ENCODE measurements around the gene MKX. TPM values are rescaled to one million over a fixed set of nuclear protein-coding genes. Genes with fewer than 3 reads are reported as not detected.
A peak's percentile ranks its signal among the peaks of the same experiment; 100 is the strongest.

Gene MKX
- 0.12 TPM in 1 of 2 replicates, not detected in the other for total RNA-seq (2014; rRNA removed; shearing (Covaris generic))

DNA sequence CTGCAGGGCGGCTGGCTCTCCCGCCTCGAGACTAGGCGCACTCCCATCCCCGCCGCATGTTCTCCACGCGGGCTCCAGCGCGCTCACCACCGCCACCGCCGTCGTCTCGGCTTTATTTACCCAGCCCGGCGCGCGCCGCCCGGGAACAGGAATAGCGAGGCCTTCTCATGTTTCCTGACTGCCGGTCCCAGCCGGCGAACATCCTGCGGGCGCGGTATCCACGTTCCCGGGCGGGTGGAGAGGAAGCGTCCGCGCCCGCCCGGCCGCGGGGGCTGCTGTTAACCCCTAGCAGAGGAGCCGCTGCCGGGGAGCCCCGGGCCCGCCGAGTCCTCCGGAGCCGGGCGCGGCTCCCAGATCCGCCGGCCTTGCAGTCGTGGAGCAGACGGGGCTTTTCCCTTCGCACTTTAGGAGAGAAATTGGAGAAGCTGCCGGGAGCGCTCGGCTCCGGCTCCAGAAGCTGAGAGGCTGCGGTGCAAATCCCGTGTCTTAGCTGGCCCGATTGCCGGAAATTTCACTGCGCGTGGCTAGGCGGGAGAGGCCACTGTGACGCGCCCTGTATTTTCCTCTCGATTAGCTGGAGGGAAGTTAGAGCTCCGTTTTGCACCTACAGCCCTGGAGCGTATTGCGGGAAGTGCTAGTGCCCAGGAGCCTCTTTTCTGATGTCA lies at the start of gene MKX:
TSS of gene MKX (minus strand) at position 88 of the 665 bp plus-strand sequence. CDS start 2,404 bp downstream, outside the sequence.
- DNase-seq (ENCODE audit: low read depth): no peak

DNA sequence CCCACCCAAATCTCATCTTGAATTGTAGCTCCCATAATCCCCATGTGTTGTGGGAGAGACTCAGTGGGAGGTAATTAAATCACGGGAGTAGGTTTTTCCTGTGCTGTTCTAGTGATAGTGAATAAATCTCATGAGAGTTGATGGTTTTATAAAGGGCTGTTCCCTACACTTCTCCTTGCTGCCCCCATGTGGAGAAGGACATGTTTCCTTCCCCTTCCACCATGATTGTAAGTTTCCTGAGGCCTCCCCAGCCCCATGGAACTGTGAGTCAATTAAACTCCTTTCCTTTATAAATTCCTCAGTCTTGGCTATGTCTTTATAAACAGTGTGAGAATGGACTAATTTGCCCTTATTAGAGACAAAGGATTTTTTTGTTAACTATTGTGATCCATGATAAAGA lies 48.5 kb upstream of the MKX start:
- peak; percentile 19 for DNase-seq (ENCODE audit: low read depth)

- DNase-seq (ENCODE audit: low read depth): no peak
These were observed 46.6 kb upstream of the MKX start for GRCh38 chr10:27792216-27792615.

DNA sequence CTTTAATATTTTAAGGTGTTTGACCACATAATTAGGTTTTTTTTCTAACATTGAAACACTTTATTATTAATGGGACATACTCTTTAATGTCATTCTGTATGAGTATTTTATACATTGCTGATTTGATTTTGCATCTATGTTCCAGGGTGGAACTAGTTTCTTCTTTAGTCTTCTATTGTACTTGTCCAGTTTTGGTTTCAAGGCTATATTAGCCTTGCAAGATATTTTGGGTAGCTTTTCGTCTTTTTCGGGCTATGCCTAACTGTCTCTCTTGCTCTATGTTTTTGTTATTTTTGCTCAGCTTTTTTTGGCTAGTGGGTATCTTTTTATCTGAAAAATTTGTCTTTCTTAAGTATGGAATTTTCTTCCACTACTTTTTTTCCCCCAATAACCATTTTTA lies 38.7 kb upstream of the MKX start:
- DNase-seq (ENCODE audit: low read depth): no peak

DNA sequence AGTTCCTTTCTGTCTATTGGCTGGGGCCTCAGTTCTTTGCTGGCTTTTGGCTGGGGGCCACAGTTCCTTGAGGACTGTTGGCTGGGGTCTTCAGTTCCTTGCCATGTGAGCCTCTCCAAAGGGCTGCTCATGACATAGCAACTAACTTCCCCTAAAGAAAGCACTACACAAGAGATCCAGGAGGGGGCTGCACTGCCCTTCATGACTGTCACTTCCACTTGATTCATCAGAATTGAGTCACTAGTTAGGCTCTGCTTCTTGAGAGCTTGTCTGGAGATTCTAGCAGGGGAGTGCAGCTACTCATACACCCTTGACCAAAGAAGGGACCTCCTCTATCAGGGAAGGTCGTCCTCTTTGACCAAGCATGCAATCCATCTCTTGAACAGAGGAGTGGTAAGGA lies 38.0 kb upstream of the MKX start:
- peak; percentile 46 for DNase-seq (ENCODE audit: low read depth)

DNA sequence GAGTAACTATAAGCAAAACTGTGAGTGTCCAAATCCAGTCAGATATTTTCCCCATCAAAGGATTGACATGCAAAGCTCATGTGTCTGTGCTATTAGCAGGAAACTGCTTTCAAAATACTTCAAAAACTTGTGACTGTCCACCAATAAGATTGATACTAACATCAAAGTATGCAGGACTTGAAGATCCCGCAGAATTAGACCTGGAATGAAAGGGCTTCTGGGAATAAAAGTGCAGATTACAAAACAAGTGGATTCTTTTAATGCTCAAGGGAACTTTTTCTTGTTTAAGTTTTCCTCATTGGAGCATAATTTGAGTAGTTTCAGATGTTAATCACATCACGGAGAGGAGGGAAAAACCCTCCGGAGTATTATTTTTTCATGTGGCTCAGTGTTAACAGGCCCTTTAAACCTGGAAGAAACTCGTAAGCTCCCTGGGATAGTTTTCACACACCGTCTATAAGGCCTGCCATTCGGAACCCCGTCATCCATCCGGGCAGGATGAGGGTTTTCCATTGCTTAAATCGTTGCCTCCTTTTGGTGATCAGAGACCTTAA lies 33.9 kb upstream of the MKX start:
- no peak for DNase-seq (ENCODE audit: low read depth)

GRCh38 chr10:27774831-27775230 lies 29.2 kb upstream of the MKX start:
- no peak for DNase-seq (ENCODE audit: low read depth)

DNA sequence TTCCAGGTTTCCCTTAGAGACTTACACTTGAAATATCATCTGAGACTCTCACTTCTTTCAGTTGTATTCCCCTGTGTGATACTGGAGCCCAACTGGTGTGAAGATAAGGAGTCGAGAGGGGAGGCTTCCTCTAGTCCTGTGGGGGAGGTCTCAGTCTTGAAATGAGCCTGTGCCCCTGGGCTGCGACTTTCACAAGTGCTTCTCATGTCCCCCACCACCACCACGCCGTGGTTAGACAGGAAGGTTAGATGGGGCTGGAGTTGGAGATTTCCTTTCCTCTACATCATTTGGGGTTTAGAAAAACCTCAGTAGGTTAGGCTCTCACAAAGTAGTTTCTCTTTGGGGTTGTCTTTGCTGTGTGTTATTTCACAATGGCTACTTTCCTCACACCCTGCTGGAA lies 25.6 kb upstream of the MKX start:
- DNase-seq (ENCODE audit: low read depth): no peak

DNA sequence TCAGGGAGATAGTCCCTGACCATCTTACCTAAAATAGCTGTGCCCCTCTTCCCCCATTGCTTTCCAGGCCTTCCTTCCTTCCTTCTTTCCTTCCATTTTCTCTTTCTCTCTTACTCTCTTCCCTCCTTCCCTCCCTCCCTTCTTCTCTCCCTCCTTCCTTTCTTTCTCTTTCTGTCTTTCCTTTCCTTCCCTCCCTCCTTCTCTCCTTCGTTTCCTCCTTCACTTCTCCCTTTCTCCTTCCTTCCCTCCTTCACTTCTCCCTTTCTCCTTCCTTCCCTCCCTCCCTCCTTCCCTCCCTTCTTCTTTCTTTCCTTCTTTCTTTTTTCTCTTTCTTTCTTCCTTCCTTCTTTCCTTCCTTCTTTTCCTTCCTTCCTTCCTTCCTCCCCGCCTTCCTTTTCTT lies 24.6 kb upstream of the MKX start:
- no peak for DNase-seq (ENCODE audit: low read depth)

GRCh38 chr10:27760867-27761266 lies 15.2 kb upstream of the MKX start:
- no peak for DNase-seq (ENCODE audit: low read depth)

GRCh38 chr10:27759483-27760272 lies 14.1 kb upstream of the MKX start:
- DNase-seq (ENCODE audit: low read depth): no peak

DNA sequence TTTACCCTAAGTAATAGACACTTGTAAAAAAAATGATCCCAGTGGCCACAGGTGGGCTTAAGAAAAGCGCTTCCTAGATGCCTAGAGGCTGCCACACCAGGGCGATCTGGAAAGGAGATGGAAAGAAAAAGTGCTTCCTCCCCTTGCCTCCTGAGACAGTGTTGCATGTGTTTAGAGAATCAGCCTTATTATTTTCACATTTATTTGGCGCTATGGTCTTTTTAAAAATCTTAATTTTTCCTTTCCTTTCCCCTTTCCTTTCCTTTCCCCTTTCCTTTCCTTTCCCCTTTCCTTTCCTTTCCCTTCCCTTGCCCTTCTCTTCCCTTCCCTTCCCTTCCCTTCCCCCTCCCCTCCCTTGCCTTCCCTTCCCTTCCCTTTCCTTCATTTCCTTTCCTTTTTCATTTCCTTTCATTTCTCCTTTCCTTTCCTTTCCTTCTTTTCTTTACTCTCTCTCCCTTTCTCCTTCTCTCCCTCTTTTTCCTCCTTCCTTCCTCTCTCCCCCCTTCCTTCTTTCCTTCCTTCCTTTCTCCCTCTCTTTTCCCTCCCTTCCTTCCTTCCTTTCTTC lies 7.1 kb upstream of the MKX start:
- DNase-seq (ENCODE audit: low read depth): no peak

DNA sequence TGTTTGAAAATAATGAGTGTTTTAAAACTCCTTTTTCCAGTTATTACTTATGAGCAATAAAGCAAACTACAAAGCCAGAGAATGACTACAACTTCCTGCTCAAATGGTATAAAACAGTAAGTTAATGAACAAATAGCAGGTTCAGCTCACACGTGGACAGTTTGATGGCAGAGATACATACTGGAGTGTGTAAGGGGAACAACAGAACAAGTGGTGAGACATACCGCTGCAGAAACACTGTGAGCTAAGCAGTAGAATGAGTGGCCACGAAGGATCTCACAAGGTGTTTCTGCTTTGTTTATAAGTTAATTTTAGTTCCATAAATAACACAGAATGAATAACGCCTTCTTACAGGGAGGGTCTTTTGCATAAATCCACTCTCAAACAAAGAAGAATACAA lies 3.0 kb upstream of the MKX start:
- no peak for DNase-seq (ENCODE audit: low read depth)

- DNase-seq (ENCODE audit: low read depth): no peak
These were observed 1.5 kb upstream of the MKX start for GRCh38 chr10:27747096-27747451.

DNA sequence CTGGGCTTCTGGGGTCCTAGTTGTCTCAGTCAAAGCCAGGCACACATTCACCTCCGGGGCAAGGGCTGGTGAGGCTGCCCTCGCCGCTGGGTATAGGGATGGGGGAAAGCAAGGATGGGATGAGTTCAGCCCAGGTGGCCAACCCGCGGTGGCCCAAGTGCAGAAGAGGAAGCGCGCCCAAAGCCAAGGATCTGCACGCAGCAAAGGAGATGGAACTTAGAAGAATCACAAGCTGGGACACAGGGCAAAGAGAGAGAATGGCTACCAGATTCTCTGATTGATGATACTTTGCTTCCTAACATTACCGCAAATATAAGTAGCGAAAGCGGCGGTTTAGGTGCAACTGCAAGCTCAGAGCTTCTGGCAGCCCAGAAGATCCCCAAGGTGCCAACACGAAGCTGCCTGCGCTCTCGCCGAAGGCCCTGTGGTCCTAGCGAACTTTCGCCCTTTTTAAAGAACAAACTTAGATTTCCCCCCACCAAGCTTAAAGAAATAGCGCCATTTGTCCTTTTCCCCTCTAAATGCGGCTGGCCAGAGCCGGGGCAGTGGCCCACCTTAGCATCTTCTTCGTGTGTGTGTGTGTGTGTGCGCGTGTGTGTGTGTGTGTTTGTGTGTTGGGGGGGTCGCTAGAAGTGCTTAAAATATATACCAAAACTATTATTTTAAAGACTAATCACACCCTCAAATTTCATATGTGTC lies 927 bp upstream of the MKX start:
- no peak for DNase-seq (ENCODE audit: low read depth)

DNA sequence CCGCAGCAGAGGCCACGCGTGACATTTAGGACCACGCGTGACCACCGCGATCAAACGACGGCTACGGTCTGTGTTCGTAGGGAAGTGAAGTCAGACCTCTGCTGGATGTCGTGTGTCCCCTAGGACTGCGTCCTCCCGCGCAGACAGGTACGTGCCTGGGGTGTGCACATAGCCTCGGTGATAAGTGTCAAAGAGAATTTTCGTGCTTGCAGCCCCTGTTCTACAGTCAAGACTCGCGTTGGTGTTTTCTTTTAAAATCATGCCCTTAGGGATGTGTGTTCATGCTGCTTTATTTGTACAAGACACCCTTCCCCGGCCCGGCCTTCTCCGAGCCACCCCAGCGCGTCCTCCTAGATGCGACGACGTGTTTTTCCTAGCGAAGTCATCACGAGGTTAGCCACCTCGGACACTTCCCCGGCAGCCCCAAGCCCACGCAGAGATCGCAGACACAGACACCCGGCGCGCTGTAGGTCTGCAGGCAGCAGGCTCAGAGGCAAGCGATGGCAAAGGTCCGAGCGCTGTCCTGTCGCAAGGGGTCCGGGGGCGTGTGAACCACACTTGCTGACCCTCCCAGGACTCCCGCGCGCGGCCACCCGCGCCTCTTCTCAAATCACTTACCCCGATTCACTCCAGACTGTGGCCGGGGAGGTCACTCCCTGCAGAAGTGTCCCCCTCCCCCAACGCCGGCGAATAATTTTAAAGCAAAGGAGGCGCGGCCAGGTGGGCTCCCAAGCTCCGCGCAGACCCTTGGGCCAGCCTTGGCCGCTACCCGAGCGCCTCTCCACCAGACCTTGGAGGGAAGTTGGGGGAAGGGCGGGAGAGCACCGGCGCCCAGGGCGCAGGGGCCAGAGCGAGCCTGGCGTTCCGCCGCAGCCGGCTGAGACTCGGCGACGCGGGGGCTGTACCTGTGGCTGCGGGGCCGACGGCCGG lies 552 bp downstream of the MKX start:
- no peak for DNase-seq (ENCODE audit: low read depth)

DNA sequence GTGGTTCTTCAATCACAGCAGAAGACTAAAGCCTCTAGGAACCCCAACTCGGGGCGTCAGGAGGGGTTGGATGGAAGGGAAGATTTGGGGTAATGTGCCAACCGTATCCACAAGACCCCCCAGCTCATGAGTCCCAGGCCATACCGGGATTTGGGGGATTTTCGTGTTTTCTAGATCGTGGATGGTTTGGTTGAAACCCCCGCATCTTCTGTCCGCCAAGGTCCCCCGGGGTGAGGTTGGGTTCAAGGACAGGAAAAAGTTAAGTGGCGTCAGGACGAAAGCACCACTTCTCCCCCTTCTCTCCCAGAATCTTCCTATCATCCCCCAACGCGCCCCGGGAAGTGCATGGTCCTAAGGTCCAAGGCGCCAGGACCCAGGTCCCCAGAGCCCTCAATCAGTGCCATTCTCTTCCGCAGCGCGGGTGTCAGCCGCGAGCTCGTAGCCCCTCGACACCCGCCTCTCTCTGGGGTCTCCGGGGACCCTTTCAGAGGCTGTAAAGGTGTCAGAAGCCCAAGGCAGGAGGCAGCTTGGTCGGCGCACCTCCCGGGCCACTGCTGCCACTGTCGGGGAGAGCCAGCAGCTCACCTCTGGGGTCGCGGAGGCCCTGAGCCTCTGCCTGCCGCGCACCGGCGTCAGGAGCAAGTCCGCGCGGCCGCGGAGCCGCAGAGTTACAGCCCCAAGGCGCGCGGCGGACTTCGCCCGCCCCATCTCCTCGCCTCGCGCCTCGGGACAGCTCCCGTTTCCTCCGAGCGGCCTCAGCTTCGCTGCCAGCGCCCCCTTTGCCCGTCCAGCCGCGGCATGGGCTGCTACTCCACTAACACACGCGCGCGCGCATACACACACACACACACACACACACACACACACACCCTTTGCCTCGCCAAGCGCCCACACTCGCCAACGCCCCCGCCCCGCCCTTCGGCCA lies 1.5 kb downstream of the MKX start:
- no peak for DNase-seq (ENCODE audit: low read depth)

DNA sequence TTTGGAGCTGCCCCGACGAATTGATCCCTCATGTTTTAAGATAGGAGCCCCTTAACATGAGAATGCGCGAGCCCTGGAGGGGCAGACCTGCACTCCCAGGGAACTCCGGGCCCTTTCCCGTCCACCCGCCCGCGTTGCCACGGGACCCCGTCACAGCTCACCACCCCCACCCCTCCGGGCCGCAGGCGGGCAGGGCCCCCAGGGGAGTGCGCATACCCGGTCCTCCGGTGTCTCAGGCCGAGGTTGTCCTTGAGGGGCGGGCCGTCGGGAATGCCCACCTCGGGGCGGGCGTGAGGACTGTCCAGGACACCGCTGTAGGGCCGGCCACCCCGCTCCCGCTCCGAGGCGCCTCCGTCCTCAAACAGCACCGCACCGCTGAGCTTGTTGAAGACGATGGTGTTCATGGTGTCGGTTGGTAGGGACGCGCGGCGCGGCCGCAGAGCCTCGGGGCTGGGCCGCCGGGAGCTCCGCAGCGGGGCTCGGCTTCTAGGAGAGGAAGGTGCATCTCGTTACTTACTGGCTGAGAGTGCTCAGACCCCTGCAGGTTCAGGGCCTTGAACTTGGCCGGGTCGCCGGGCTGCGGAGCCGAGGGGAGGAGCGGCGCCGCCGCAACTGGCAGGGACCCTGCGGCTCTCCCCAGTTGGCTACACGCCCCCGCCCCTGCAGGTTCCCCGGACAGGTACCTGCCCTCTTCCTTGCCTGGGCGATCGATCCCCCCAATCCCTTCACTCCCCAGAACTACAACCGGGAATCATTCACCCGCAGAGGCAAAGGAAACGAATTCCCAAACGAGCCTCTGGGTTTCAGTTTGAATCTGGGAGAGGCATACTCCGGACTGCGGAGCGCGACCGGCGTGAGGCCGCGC lies 2.4 kb downstream of the MKX start:
- DNase-seq (ENCODE audit: low read depth): no peak
